B cell (primary cell): Measurements from ENCODE around the gene TMEM220.

Source experiments
- EZH2 ChIP-seq: IDR thresholded peaks from 2 replicates; pipeline ENCODE4 v1.6.1; 2012; ENCODE audit warnings: borderline replicate concordance, low read depth, mild to moderate bottlenecking, moderate library complexity, low read length; ENCODE audit not compliant: insufficient read depth, poor library complexity, severe bottlenecking
- TF ChIP-seq, protein P1 (sequence below): fragments of 200-600 bp; IDR thresholded peaks from one replicate; pipeline ENCODE4 v1.8.0; 2022; ENCODE audit warnings: antibody characterized with exemption, mild to moderate bottlenecking

GRCh38 chr17:10737168-10737622, 7.4 kb upstream of the TMEM220 start:
- TF ChIP-seq, protein P1, sequence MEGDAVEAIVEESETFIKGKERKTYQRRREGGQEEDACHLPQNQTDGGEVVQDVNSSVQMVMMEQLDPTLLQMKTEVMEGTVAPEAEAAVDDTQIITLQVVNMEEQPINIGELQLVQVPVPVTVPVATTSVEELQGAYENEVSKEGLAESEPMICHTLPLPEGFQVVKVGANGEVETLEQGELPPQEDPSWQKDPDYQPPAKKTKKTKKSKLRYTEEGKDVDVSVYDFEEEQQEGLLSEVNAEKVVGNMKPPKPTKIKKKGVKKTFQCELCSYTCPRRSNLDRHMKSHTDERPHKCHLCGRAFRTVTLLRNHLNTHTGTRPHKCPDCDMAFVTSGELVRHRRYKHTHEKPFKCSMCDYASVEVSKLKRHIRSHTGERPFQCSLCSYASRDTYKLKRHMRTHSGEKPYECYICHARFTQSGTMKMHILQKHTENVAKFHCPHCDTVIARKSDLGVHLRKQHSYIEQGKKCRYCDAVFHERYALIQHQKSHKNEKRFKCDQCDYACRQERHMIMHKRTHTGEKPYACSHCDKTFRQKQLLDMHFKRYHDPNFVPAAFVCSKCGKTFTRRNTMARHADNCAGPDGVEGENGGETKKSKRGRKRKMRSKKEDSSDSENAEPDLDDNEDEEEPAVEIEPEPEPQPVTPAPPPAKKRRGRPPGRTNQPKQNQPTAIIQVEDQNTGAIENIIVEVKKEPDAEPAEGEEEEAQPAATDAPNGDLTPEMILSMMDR: peak; percentile 41
- TF ChIP-seq EZH2: no peak
